Dermis blood vessel endothelial cell (primary cell): ENCODE results near the gene KCNK18. TPM values are rescaled to one million over a fixed set of nuclear protein-coding genes. Genes with fewer than 3 reads are reported as not detected.
A peak's percentile ranks its signal among the peaks of the same experiment; 100 is the strongest.
"Not testable (repeated sequence)": the region's sequence is repeated elsewhere in the genome, so short reads cannot be mapped to it uniquely, and the experiment has no call there.

Experiments used
- DNase-seq: peaks from one replicate; pipeline ENCODE4 v3.0.0; 2010
- total RNA-seq: library from RNA; depleted of rRNA; stranded (reverse); fragments of >200 nt; gene quantifications from 2 replicates; pipeline ENCODE4 v1.2.3, GENCODE V29; 2014

Gene KCNK18
- total RNA-seq, 1 donor from 2014 or later, result not detected

- peak; percentile 87 for DNase-seq
Observed at GRCh38 chr10:117174439-117175214, 22.7 kb upstream of the KCNK18 start.

- DNase-seq, result peak; percentile 11
Observed at GRCh38 chr10:117175215-117175900, 21.9 kb upstream of the KCNK18 start.

- DNase-seq, result peak; percentile 89
Observed at GRCh38 chr10:117175901-117176534, 21.3 kb upstream of the KCNK18 start.

GRCh38 chr10:117178190-117178589, 19.1 kb upstream of the KCNK18 start:
- no peak for DNase-seq

- DNase-seq, result no peak
Observed at GRCh38 chr10:117184296-117184695, 13.0 kb upstream of the KCNK18 start.

- no peak for DNase-seq
Observed at GRCh38 chr10:117184821-117185220, 12.5 kb upstream of the KCNK18 start.

GRCh38 chr10:117185817-117186216, 11.5 kb upstream of the KCNK18 start:
- DNase-seq, result not testable (repeated sequence)

GRCh38 chr10:117186832-117187615, 10.3 kb upstream of the KCNK18 start:
- DNase-seq, result peak; percentile 17

GRCh38 chr10:117188371-117188770, 8.9 kb upstream of the KCNK18 start:
- no peak for DNase-seq

GRCh38 chr10:117189557-117189956, 7.7 kb upstream of the KCNK18 start:
- DNase-seq, result no peak

- no peak for DNase-seq
Observed at GRCh38 chr10:117198088-117198487, 799 bp downstream of the KCNK18 start.

GRCh38 chr10:117201826-117202225, 4.5 kb downstream of the KCNK18 start:
- no peak for DNase-seq

GRCh38 chr10:117204316-117204715, 7.0 kb downstream of the KCNK18 start:
- DNase-seq, result no peak

GRCh38 chr10:117212176-117212575, 14.9 kb downstream of the KCNK18 start:
- no peak for DNase-seq

GRCh38 chr10:117214401-117214800, 17.1 kb downstream of the KCNK18 start:
- DNase-seq, result no peak

- DNase-seq, result no peak
Observed at GRCh38 chr10:117215079-117215478, 17.8 kb downstream of the KCNK18 start.

GRCh38 chr10:117216028-117216427, 18.7 kb downstream of the KCNK18 start:
- DNase-seq, result no peak

- peak; percentile 82 for DNase-seq
Observed at GRCh38 chr10:117216611-117217195, 19.4 kb downstream of the KCNK18 start.

GRCh38 chr10:117217196-117217761, 20.0 kb downstream of the KCNK18 start:
- DNase-seq, result peak; percentile 23

- no peak for DNase-seq
Observed at GRCh38 chr10:117218654-117219053, 21.4 kb downstream of the KCNK18 start.

- no peak for DNase-seq
Observed at GRCh38 chr10:117221156-117221711, 23.9 kb downstream of the KCNK18 start.

- no peak for DNase-seq
Observed at GRCh38 chr10:117222552-117222951, 25.3 kb downstream of the KCNK18 start.
